H9 (cell line): Measurements from ENCODE around the gene FLACC1. TPM values are rescaled to one million over a fixed set of nuclear protein-coding genes. Genes with fewer than 3 reads are reported as not detected.

Experiments used
- DNase-seq: peaks from one replicate; pipeline ENCODE4 v3.0.0-alpha.2; 2017
- H2AFZ ChIP-seq: one replicate; pipeline ENCODE4 v1.6.1; 2013; ENCODE audit warnings: mild to moderate bottlenecking, low read length, control low read depth, moderate library complexity
- H2AK5ac ChIP-seq: 2 replicates; pipeline ENCODE4 v1.6.1; 2013; ENCODE audit warnings: low read length, control low read depth, mixed read lengths; ENCODE audit not compliant: insufficient read length
- H2BK120ac ChIP-seq: one replicate; pipeline ENCODE4 v1.6.1; 2013; ENCODE audit warnings: low read depth, mild to moderate bottlenecking, low read length, control low read depth, inconsistent platforms; ENCODE audit not compliant: poor library complexity, severe bottlenecking
- H2BK12ac ChIP-seq: 2 replicates; pipeline ENCODE4 v1.6.1; 2013; ENCODE audit warnings: low read length, control low read depth, mixed read lengths, low read depth; ENCODE audit not compliant: insufficient read length
- H2BK15ac ChIP-seq: 2 replicates; pipeline ENCODE4 v1.6.1; 2013; ENCODE audit warnings: low read depth, low read length, control low read depth
- H2BK20ac ChIP-seq: one replicate; pipeline ENCODE4 v1.6.1; 2013; ENCODE audit warnings: low read depth, mild to moderate bottlenecking, low read length, control low read depth, inconsistent platforms; ENCODE audit not compliant: poor library complexity, severe bottlenecking
- H2BK5ac ChIP-seq: 2 replicates; pipeline ENCODE4 v1.6.1; 2013; ENCODE audit warnings: low read length, control low read depth, mixed read lengths; ENCODE audit not compliant: insufficient read length
- H3K14ac ChIP-seq: 2 replicates; pipeline ENCODE4 v1.6.1; 2013; ENCODE audit warnings: low read length, control low read depth; ENCODE audit not compliant: insufficient read depth
- H3K18ac ChIP-seq: 2 replicates; pipeline ENCODE4 v1.6.1; 2013; ENCODE audit warnings: low read depth, mild to moderate bottlenecking, mixed read lengths, low read length, control low read depth; ENCODE audit not compliant: insufficient read length
- H3K23ac ChIP-seq: 2 replicates; pipeline ENCODE4 v1.6.1; 2013; ENCODE audit warnings: low read length, control low read depth, mixed read lengths, low read depth; ENCODE audit not compliant: insufficient read length
- H3K23me2 ChIP-seq: 2 replicates; pipeline ENCODE4 v1.6.1; 2013; ENCODE audit warnings: low read depth, mild to moderate bottlenecking, mixed read lengths, low read length, control low read depth; ENCODE audit not compliant: insufficient read length, poor library complexity, severe bottlenecking
- H3K27ac ChIP-seq: 2 replicates; pipeline ENCODE4 v1.5.1; 2013; ENCODE audit warnings: low read length, control low read depth, mixed read lengths, low read depth; ENCODE audit not compliant: insufficient read length
- H3K27me3 ChIP-seq: 2 replicates; pipeline ENCODE4 v1.6.1; 2013; ENCODE audit warnings: low read length, control low read depth, inconsistent platforms; ENCODE audit not compliant: insufficient read depth
- H3K4ac ChIP-seq: 2 replicates; pipeline ENCODE4 v1.6.1; 2013; ENCODE audit warnings: low read depth, mild to moderate bottlenecking, control low read depth, inconsistent platforms, low read length, moderate library complexity
- H3K4me1 ChIP-seq: 2 replicates; pipeline ENCODE4 v1.6.1; 2013; ENCODE audit warnings: low read length, control low read depth, inconsistent platforms; ENCODE audit not compliant: insufficient read depth
- H3K4me2 ChIP-seq: 2 replicates; pipeline ENCODE4 v1.6.1; 2013; ENCODE audit warnings: low read length, control low read depth, mixed read lengths; ENCODE audit not compliant: insufficient read length, insufficient read depth
- H3K56ac ChIP-seq: 2 replicates; pipeline ENCODE4 v1.6.1; 2013; ENCODE audit warnings: low read depth, mild to moderate bottlenecking, mixed read lengths, low read length, control low read depth; ENCODE audit not compliant: insufficient read length
- H3K79me1 ChIP-seq: 2 replicates; pipeline ENCODE4 v1.6.1; 2013; ENCODE audit warnings: low read depth, mild to moderate bottlenecking, moderate library complexity, low read length, control low read depth, inconsistent platforms; ENCODE audit not compliant: insufficient read depth, poor library complexity, severe bottlenecking
- H3K79me2 ChIP-seq: 2 replicates; pipeline ENCODE4 v1.6.1; 2013; ENCODE audit warnings: low read length, control low read depth, inconsistent platforms; ENCODE audit not compliant: insufficient read depth
- H3K9ac ChIP-seq: 2 replicates; pipeline ENCODE4 v1.6.1; 2013; ENCODE audit warnings: low read length, control low read depth, mixed read lengths; ENCODE audit not compliant: insufficient read length; ENCODE audit errors: extremely low read depth
- H3K9me3 ChIP-seq: one replicate; pipeline ENCODE4 v1.6.1; 2013; ENCODE audit warnings: low read depth, low read length, inconsistent platforms; ENCODE audit not compliant: control insufficient read depth
- H3T11ph ChIP-seq: one replicate; pipeline ENCODE4 v1.6.1; 2013; ENCODE audit warnings: mild to moderate bottlenecking, low read length, control low read depth, inconsistent platforms
- H4K20me1 ChIP-seq: one replicate; pipeline ENCODE4 v1.6.1; 2013; ENCODE audit not compliant: control insufficient read depth, insufficient read length, insufficient read depth
- H4K5ac ChIP-seq: 2 replicates; pipeline ENCODE4 v1.6.1; 2013; ENCODE audit warnings: low read depth, mild to moderate bottlenecking, mixed read lengths, low read length, control low read depth; ENCODE audit not compliant: insufficient read length
- H4K8ac ChIP-seq: replicated peaks from 2 replicates; pipeline ENCODE4 v1.6.1; 2013; ENCODE audit warnings: low read length, control low read depth, mixed read lengths, low read depth; ENCODE audit not compliant: insufficient read length
- H4K91ac ChIP-seq: 2 replicates; pipeline ENCODE4 v1.6.1; 2013; ENCODE audit warnings: low read depth, mild to moderate bottlenecking, moderate library complexity, mixed read lengths, low read length, control low read depth; ENCODE audit not compliant: insufficient read length
- H3K27ac Mint-ChIP-seq, 3 experiments: 2 replicates in 2 of 3; 3 replicates in 1 of 3; pipeline ENCODE4 v1.8.0; 2020 to 2021; ENCODE audit warnings: mixed read lengths in 3 of 3, mild to moderate bottlenecking in 1 of 3, moderate library complexity in 1 of 3
- H3K27me3 Mint-ChIP-seq: 2 replicates; pipeline ENCODE4 v1.8.0; 2021; ENCODE audit warnings: low read depth, mild to moderate bottlenecking, moderate library complexity, mixed read lengths
- H3K36me3 Mint-ChIP-seq, 3 experiments: 2 replicates in 2 of 3; 3 replicates in 1 of 3; pipeline ENCODE4 v1.8.0; 2020 to 2021; ENCODE audit warnings: low read depth in 3 of 3, mixed read lengths in 3 of 3; ENCODE audit not compliant: insufficient read depth in 1 of 3
- H3K4me1 Mint-ChIP-seq, 2 experiments: 2 replicates each; pipeline ENCODE4 v1.8.0; 2020; ENCODE audit warnings: mixed read lengths in 2 of 2
- H3K4me3 Mint-ChIP-seq, 2 experiments: 2 replicates in 1 of 2; 3 replicates in 1 of 2; pipeline ENCODE4 v1.8.0; 2020 to 2021; ENCODE audit warnings: mild to moderate bottlenecking in 2 of 2, mixed read lengths in 2 of 2, moderate library complexity in 1 of 2
- H3K9me3 Mint-ChIP-seq, 2 experiments: 2 replicates in 1 of 2; 3 replicates in 1 of 2; pipeline ENCODE4 v1.8.0; 2020; ENCODE audit warnings: mild to moderate bottlenecking in 2 of 2, mixed read lengths in 2 of 2, moderate library complexity in 1 of 2
- WGBS: extraction: QIAGEN DNeasy Blood & Tissue Kit; methylation state at CpG from one replicate; pipeline ENCODE4 v1.1.7; 2013; ENCODE audit warnings: missing lambda C conversion rate, low lambda C conversion rate, mixed read lengths; ENCODE audit not compliant: insufficient read length; ENCODE audit errors: extremely low coverage; 5-methylcytosine and 5-hydroxymethylcytosine counted together
- total RNA-seq: library from RNA; stranded (reverse); gene quantifications from 2 replicates; pipeline ENCODE4 v1.2.1, GENCODE V29; 2021
- TF ChIP-seq, protein P1 (sequence below): fragments of 200-600 bp; sonication (generic); conservative IDR thresholded peaks from 3 replicates; pipeline ENCODE4 v1.8.0; 2021; ENCODE audit warnings: antibody characterized with exemption, mild to moderate bottlenecking

Gene FLACC1
- total RNA-seq, 1 experiment from 2014 or later: 0.42 TPM

DNA sequence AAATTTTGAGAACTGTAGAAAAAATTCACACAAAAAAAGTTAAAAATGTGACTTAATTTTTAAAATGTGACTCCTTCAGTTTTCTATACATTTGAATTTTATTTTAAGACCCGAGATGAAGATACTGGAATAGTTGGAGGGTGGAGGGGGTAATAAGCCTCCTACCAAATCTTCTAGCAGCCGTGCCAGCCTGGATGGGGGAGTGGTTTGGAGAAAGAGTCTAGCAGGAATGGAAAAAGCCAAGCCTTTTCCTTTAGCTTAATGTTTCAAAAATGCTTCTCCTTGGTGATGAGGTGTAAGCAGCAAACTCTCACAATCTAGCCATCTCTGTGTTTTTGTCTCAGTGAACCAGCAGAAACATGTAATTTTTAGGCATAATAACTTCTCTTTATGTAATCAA, 82.1 kb downstream of the FLACC1 start:
- Histone ChIP-seq H3K23ac (no peak overlapping the region), H2AFZ (no peak overlapping the region)
- no peaks in the 10 kb centered on the region for H3K27me3 Mint-ChIP-seq

More for the DNA sequence above, 82.1 kb downstream of the FLACC1 start:
- Histone ChIP-seq H3K56ac (no peak overlapping the region), H3K27ac (no peak overlapping the region), H2BK120ac (no peak overlapping the region), H3K14ac (no peak overlapping the region), H3K79me2 (no peaks in the 10 kb centered on the region), H3K4ac (no peak overlapping the region), H2BK5ac (no peak overlapping the region), H3K9ac (no peak overlapping the region), H3K4me2 (no peak overlapping the region), H4K8ac (no peak overlapping the region), H3K9me3 (no peaks in the 10 kb centered on the region), H3K18ac (no peak overlapping the region), H4K5ac (no peak overlapping the region), H3K4me1 (no peaks in the 10 kb centered on the region), H2BK12ac (no peak overlapping the region), H2BK15ac (no peak overlapping the region), H3K23me2 (no peaks in the 10 kb centered on the region), H3K79me1 (no peaks in the 10 kb centered on the region), H3K27me3 (no peaks in the 10 kb centered on the region), H4K20me1 (no peaks in the 10 kb centered on the region), H4K91ac (no peak overlapping the region), H2AK5ac (no peak overlapping the region), H2BK20ac (no peak overlapping the region), H3T11ph (no peak overlapping the region)
- H3K36me3 Mint-ChIP-seq: no peaks in the 10 kb centered on the region; a peak in 1 of 7 replicates
- H3K9me3 Mint-ChIP-seq: no peaks in the 10 kb centered on the region
- TF ChIP-seq, protein P1, sequence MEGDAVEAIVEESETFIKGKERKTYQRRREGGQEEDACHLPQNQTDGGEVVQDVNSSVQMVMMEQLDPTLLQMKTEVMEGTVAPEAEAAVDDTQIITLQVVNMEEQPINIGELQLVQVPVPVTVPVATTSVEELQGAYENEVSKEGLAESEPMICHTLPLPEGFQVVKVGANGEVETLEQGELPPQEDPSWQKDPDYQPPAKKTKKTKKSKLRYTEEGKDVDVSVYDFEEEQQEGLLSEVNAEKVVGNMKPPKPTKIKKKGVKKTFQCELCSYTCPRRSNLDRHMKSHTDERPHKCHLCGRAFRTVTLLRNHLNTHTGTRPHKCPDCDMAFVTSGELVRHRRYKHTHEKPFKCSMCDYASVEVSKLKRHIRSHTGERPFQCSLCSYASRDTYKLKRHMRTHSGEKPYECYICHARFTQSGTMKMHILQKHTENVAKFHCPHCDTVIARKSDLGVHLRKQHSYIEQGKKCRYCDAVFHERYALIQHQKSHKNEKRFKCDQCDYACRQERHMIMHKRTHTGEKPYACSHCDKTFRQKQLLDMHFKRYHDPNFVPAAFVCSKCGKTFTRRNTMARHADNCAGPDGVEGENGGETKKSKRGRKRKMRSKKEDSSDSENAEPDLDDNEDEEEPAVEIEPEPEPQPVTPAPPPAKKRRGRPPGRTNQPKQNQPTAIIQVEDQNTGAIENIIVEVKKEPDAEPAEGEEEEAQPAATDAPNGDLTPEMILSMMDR: no peak
- WGBS: no CpG with 5 or more reads among the region's 2 CpGs
- no peaks in the 10 kb centered on the region for H3K4me1 Mint-ChIP-seq
- no peak overlapping the region for H3K27ac Mint-ChIP-seq
- H3K4me3 Mint-ChIP-seq: no peak overlapping the region
- no peak for DNase-seq
